22Rv1 (cell line): ENCODE measurements around the gene SLC4A7.

Source experiments
- H3K27ac ChIP-seq: fragments of 450-650 bp; 2 replicates; pipeline ENCODE4 v1.5.1; 2017
- ZFX ChIP-seq: fragments of 450-650 bp; IDR thresholded peaks from 2 replicates; pipeline ENCODE4 v1.6.1; 2017; ENCODE audit warnings: antibody characterized with exemption, borderline replicate concordance
- TF ChIP-seq, protein P1 (sequence below): fragments of 450-650 bp; IDR thresholded peaks from 2 replicates; pipeline ENCODE4 v1.5.1; 2017; ENCODE audit warnings: mild to moderate bottlenecking

The SLC4A7 gene

GRCh38 chr3:27485866-27486265, 1.7 kb upstream of the SLC4A7 start:
- TF ChIP-seq, protein P1, sequence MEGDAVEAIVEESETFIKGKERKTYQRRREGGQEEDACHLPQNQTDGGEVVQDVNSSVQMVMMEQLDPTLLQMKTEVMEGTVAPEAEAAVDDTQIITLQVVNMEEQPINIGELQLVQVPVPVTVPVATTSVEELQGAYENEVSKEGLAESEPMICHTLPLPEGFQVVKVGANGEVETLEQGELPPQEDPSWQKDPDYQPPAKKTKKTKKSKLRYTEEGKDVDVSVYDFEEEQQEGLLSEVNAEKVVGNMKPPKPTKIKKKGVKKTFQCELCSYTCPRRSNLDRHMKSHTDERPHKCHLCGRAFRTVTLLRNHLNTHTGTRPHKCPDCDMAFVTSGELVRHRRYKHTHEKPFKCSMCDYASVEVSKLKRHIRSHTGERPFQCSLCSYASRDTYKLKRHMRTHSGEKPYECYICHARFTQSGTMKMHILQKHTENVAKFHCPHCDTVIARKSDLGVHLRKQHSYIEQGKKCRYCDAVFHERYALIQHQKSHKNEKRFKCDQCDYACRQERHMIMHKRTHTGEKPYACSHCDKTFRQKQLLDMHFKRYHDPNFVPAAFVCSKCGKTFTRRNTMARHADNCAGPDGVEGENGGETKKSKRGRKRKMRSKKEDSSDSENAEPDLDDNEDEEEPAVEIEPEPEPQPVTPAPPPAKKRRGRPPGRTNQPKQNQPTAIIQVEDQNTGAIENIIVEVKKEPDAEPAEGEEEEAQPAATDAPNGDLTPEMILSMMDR: no peak
- TF ChIP-seq ZFX: no peak
- H3K27ac ChIP-seq: no peak overlapping the region

DNA sequence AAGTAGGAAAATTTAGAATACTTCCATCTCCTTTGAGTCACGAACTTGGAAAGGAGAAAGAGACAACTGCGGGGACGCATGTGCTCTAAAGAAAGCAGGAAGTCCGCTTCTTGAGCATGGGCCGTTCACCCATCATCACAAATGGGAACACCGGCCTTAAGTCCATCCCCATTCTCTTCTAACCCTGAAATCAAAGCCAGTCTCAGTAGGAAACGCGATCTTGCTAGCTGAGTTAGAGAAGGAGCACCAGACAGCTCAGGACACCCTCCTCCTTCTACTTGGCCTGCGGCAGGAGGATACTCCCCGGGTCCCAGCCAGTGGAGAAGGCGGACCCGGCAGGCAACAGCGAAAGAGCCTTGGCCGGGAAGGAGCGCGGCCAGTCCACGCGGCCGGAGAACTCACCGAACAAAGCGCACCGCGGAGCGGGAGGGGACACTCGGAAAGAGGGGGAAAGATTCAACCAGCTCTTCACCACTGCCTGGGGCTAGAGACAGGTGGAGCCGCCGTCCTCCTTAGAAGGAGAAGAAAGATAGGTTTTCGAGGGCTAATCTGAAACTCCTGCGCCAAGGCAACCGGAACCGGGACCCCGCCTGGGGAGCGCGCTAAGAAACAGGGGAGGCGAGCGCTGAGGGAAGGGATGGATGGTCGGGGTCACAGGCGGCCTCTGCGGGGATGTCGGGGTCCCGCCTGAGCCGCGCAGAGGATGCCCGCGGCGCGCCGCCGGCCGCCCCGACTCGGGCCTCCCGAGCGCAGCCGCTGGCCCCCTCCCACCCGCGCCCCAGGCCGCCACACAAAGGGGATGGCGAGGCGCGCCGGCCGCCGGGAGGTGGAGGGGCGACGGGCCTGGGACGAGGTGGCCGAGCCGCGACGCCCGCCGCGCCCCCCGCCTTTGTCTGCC, 818 bp downstream of the SLC4A7 start:
- peak overlapping the region; percentile 73 for H3K27ac ChIP-seq
- TF ChIP-seq, protein P1: no peak
- TF ChIP-seq ZFX: no peak

- TF ChIP-seq, protein P1: no peak
- TF ChIP-seq ZFX: no peak
- no peak overlapping the region for H3K27ac ChIP-seq
Measured at GRCh38 chr3:27479806-27480543, 4.2 kb downstream of the SLC4A7 start.

DNA sequence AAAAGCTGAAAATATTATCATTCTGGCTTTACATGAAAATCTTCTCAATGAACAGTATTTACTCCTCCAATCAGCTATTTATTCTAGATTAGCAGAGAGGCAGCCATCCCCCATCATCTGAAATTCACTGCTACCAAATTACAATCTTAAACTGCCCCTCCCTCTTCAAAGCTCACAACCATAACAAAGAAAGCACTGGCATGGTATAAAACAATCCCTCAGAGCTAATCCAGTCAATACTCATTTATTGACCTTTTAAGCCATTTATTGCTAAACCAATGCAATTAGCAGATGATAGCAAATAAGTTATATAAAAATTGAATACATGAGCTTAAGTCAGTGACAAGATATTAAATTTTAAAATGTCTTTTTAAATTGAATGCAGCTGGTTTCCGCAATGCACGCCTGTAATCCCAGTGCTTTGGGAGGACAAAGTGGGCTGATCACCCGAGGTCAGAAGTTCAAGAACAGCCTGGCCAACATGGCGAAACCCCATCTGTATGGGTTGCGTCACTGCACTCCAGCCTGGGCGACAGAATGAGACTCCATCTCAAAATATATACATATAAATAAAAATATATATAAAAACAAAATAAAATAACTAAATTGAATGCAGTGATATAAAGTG, 12.1 kb downstream of the SLC4A7 start:
- no peak overlapping the region for H3K27ac ChIP-seq
- TF ChIP-seq, protein P1: no peak
- TF ChIP-seq ZFX: no peak

GRCh38 chr3:27468283-27468886, 15.8 kb downstream of the SLC4A7 start:
- no peak overlapping the region for H3K27ac ChIP-seq
- no peak for TF ChIP-seq ZFX
- TF ChIP-seq, protein P1: no peak

GRCh38 chr3:27467545-27467944, 16.6 kb downstream of the SLC4A7 start:
- no peak overlapping the region for H3K27ac ChIP-seq

More at GRCh38 chr3:27467545-27467944, 16.6 kb downstream of the SLC4A7 start:
- no peak for TF ChIP-seq ZFX
- TF ChIP-seq, protein P1: peak; percentile 81
